HepG2 (cell line): ENCODE results near the gene BID. TPM values are rescaled to one million over a fixed set of nuclear protein-coding genes. Genes with fewer than 3 reads are reported as not detected.
A peak's percentile ranks its signal among the peaks of the same experiment; 100 is the strongest.
"Not testable (repeated sequence)": the region's sequence is repeated elsewhere in the genome, so short reads cannot be mapped to it uniquely, and the experiment has no call there.

Experiments used
- ATAC-seq: fragments of 200-7000 bp; cut with Tn5 transposase; 3 replicates; pipeline ENCODE4 v1.9.1; 2020; ENCODE audit warnings: mild to moderate bottlenecking, moderate library complexity
- BruUV-seq: library from RNA; stranded (reverse); fragments of 400-500 nt; replicated peaks from 2 replicates; lab custom pipeline; 2021; lab: Mats Ljungman, UMichigan
- CTCF ChIA-PET: fragments of 300-600 bp; formaldehyde crosslinking; extraction: SDS; loops from one replicate; lab custom pipeline; 2021; ENCODE audit warnings: low total read pairs, inconsistent platforms, low intra/inter-chr PET ratio; lab: Yijun Ruan, JAX
- POLR2A ChIA-PET: fragments of 350-600 bp; sonication (Branson Sonifier 250); formaldehyde crosslinking; loops from one replicate; lab custom pipeline; 2020; ENCODE audit warnings: antibody characterized with exemption, inconsistent platforms; lab: Yijun Ruan, JAX
- DNase-seq: peaks from one replicate; pipeline ENCODE4 v3.0.0-alpha.2; 2015; ENCODE audit warnings: low spot score
- FAIRE-seq: peaks from 3 replicates; lab custom pipeline; 2011; peaks lifted over from hg19 to GRCh38; lab: Jason Lieb, UNC
- H2AFZ ChIP-seq: one replicate; pipeline ENCODE4 v1.6.1; 2011; ENCODE audit warnings: low read length, inconsistent platforms
- H3K27ac ChIP-seq: fragments of 300-600 bp; 3 replicates; pipeline ENCODE4 v1.8.0; 2011; ENCODE audit warnings: mixed run types, mild to moderate bottlenecking, mixed read lengths, low read length, inconsistent platforms; ENCODE audit not compliant: insufficient read depth; ENCODE audit errors: extremely low read length
- H3K27me3 ChIP-seq, 2 experiments: fragments of 200-600 bp in 1 of 2; 2 replicates in 1 of 2; 3 replicates in 1 of 2; pipeline versions ENCODE4 v1.6.0 to v1.8.0; 2011; ENCODE audit warnings: low read length in 2 of 2, mild to moderate bottlenecking in 2 of 2, moderate library complexity in 2 of 2, inconsistent platforms in 1 of 2; ENCODE audit not compliant: insufficient read depth in 2 of 2, control insufficient read depth in 1 of 2
- H3K36me3 ChIP-seq, 2 experiments: fragments of 200-600 bp in 1 of 2; replicated peaks in 1 of 2; 2 replicates in 1 of 2; 3 replicates in 1 of 2; pipeline versions ENCODE4 v1.5.1 to v1.8.0; 2011; ENCODE audit warnings: low read length in 2 of 2, inconsistent platforms in 1 of 2; ENCODE audit not compliant: insufficient read depth in 2 of 2, control insufficient read depth in 1 of 2
- H3K4me1 ChIP-seq: 2 replicates; pipeline ENCODE4 v1.5.1; 2012; ENCODE audit warnings: low read length, inconsistent platforms; ENCODE audit not compliant: insufficient read depth
- H3K4me2 ChIP-seq: 2 replicates; pipeline ENCODE4 v1.6.0; 2011; ENCODE audit warnings: low read depth, low read length, inconsistent platforms
- H3K4me3 ChIP-seq, 3 experiments: fragments of 200-600 bp in 1 of 3; sonication (generic), shearing (Covaris generic) in 1 of 3; replicated peaks in 1 of 3; 2 replicates each; pipeline ENCODE4 v1.5.1; 2011 to 2016; ENCODE audit warnings: low read length in 3 of 3, inconsistent platforms in 2 of 3, low read depth in 2 of 3, mild to moderate bottlenecking in 2 of 3, control low read depth in 1 of 3, mixed read lengths in 1 of 3; ENCODE audit not compliant: insufficient read depth in 1 of 3
- H3K79me2 ChIP-seq: one replicate; pipeline ENCODE4 v1.6.1; 2011; ENCODE audit warnings: low read length, inconsistent platforms; ENCODE audit not compliant: insufficient read depth
- H3K9ac ChIP-seq: 2 replicates; pipeline ENCODE4 v1.6.0; 2011; ENCODE audit warnings: mild to moderate bottlenecking, low read depth, low read length, inconsistent platforms; ENCODE audit not compliant: insufficient read depth
- H3K9me3 ChIP-seq: 2 replicates; pipeline ENCODE4 v1.5.1; 2012; ENCODE audit warnings: mild to moderate bottlenecking, low read length
- H4K20me1 ChIP-seq: 2 replicates; pipeline ENCODE4 v1.6.0; 2011; ENCODE audit warnings: inconsistent platforms, mild to moderate bottlenecking, low read length, moderate library complexity; ENCODE audit not compliant: insufficient read depth
- E2F1 ChIP-seq: sonication (generic); formaldehyde crosslinking; IDR thresholded peaks from 2 replicates; pipeline ENCODE4 v1.5.0; 2020; ENCODE audit warnings: missing genetic modification reagents
- MAFF ChIP-seq: IDR thresholded peaks from 2 replicates; pipeline ENCODE4 v1.6.1; 2011; ENCODE audit warnings: low read depth, low read length, improper control_type of control experiment
- MAFK ChIP-seq, 2 experiments: IDR thresholded peaks in 1 of 2; conservative IDR thresholded peaks in 1 of 2; 2 replicates each; pipeline ENCODE4 v1.6.1; 2011; ENCODE audit warnings: improper control_type of control experiment in 2 of 2, low read length in 2 of 2
- ZBTB38 ChIP-seq: sonication (generic); formaldehyde crosslinking; IDR thresholded peaks from 2 replicates; pipeline ENCODE4 v1.5.1; 2020; ENCODE audit warnings: mild to moderate bottlenecking, missing genetic modification reagents
- ZNF883 ChIP-seq: sonication (generic); formaldehyde crosslinking; IDR thresholded peaks from 2 replicates; pipeline ENCODE4 v1.5.1; 2020; ENCODE audit warnings: mild to moderate bottlenecking, missing genetic modification reagents; ENCODE audit errors: not compliant biosample characterization
- WGBS: methylation state at CpG from one replicate; pipeline ENCODE4 v1.1.6; 2017; ENCODE audit warnings: low lambda C conversion rate; 5-methylcytosine and 5-hydroxymethylcytosine counted together
- in situ Hi-C: cut with HindIII; loops from 2 replicates; pipeline ENCODE4 v1.10.0; 2017; ENCODE audit warnings: low pct_unique_long_range_greater_than_20kb; ENCODE audit not compliant: extremely low pct_ligation_motif_present
- intact Hi-C: fragments of 100-400 bp; cut with micrococcal nuclease; formaldehyde crosslinking; loops from one replicate; pipeline ENCODE4 v1.10.0; 2022; ENCODE audit not compliant: unreplicated experiment
- polyA plus RNA-seq, 8 experiments: library from polyadenylated mRNA; depleted of rRNA in 3 of 8; stranded (reverse) in 7 of 8; unstranded in 1 of 8; fragments of >200 nt; fragmentation: Illumina TruSeq in 4 of 8; extraction: Trizol in 4 of 8; gene quantifications; 2 replicates each; pipeline versions ENCODE4 v1.2.1 to v1.2.3, GENCODE V29; 2011 to 2016; ENCODE audit warnings: low read depth in 4 of 8, missing spikeins in 1 of 8, mixed read lengths in 1 of 8; ENCODE audit not compliant: insufficient read depth in 1 of 8
- total RNA-seq, 5 experiments: library from RNA; depleted of rRNA; stranded (reverse); fragments of >200 nt; fragmentation: Illumina TruSeq; extraction: Trizol; gene quantifications; 2 replicates each; pipeline ENCODE4 v1.2.3, GENCODE V29; 2016; ENCODE audit warnings: low read depth in 1 of 5

BID gene
- total and polyA plus RNA-seq, 2 of the 13 experiments (the other 11 are each of a cell fraction or from before 2014, with no cell fraction given), result 35.3 to 51.7 TPM

- not testable (repeated sequence) for BruUV-seq, H3K4me2 ChIP-seq
- TF ChIP-seq MAFK (conservative IDR thresholded peaks at IDR 0.05 in 1 of 2, IDR thresholded peaks at IDR 0.05 in 1 of 2; ENCODE audit: low read length in 2 of 2) (peak; percentile 36 to 65; a peak in 3 of 4 replicates), MAFF (peak; percentile 45; the same call in 1 of the 2 replicates)
- TF ChIP-seq, all 625 proteins: peak for 2; not testable (repeated sequence) for 623
- intact Hi-C loops, H3K4me3 ChIP-seq, FAIRE-seq, H3K27ac ChIP-seq, in situ Hi-C loops, H2AFZ ChIP-seq, H3K9ac ChIP-seq, CTCF ChIA-PET, H3K36me3 ChIP-seq, H3K27me3 ChIP-seq, ATAC-seq, H4K20me1 ChIP-seq, H3K9me3 ChIP-seq, DNase-seq: not testable (repeated sequence)
- POLR2A ChIA-PET, result interaction anchor here (0.9 to 2.3 kb wide), 2 partner anchors 10 to 12 kb away, joined by 3 to 7 read pairs; partner anchors contain the start of gene BID
- WGBS, result 100% methylated on average over 3 of the region's 5 CpGs
- H3K4me1 ChIP-seq, result peaks cover 68% of the 10 kb centered on the region
- H3K79me2 ChIP-seq, result peaks cover 35% of the 10 kb centered on the region
Measured at GRCh38 chr22:17764852-17765251, 9.4 kb downstream of the BID start.

DNA sequence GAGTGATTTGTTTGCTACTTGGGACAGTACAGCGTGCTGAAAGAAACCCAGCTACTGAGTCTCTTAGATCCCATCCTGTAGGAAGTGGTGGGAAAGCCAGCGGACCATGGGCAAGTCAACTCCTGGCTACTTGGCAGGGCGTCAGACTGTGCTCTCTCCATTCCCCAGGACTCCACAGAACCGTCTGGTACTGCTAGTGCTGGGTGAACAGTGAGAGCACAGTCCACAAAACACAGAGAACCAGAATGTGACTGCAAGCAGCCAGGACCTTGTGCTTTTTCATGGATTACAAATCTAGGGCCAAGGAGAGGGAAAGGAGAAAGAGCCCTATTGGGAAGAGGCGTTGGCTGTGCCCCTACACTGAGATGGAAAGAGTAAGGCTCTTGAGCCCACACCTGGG, 10.2 kb downstream of the BID start:
- Histone ChIP-seq H3K4me2 (no peak overlapping the region; the same call in 1 of the 2 replicates), H4K20me1 (no peaks in the 10 kb centered on the region), H3K27me3 (no peaks in the 10 kb centered on the region), H3K4me3 (no peak overlapping the region), H3K79me2 (peaks cover 35% of the 10 kb centered on the region), H3K4me1 (peaks cover 61% of the 10 kb centered on the region), H3K9me3 (no peaks in the 10 kb centered on the region), H3K27ac (peak overlapping the region; percentile 31), H2AFZ (no peak overlapping the region), H3K36me3 (no peaks in the 10 kb centered on the region), H3K9ac (no peak overlapping the region)
- FAIRE-seq (peak; percentile 28), ATAC-seq (peak; percentile 42), DNase-seq (no peak)
- in situ Hi-C loops (no loop called here), intact Hi-C loops (no loop called here)
- TF ChIP-seq ZBTB38 (CRISPR knock-in tag), result no peak
- no peak for TF ChIP-seq E2F1 (CRISPR knock-in tag)
- TF ChIP-seq ZNF883 (CRISPR knock-in tag), result no peak
- no TSS peak for BruUV-seq
- ChIA-PET POLR2A (interaction anchor here (2.3 kb wide), 1 partner anchor 13 kb away, joined by 7 read pairs; no protein-coding TSS in a partner anchor), CTCF (no interaction called here)
- 64% methylated on average over 5 of the region's 5 CpGs for WGBS

DNA sequence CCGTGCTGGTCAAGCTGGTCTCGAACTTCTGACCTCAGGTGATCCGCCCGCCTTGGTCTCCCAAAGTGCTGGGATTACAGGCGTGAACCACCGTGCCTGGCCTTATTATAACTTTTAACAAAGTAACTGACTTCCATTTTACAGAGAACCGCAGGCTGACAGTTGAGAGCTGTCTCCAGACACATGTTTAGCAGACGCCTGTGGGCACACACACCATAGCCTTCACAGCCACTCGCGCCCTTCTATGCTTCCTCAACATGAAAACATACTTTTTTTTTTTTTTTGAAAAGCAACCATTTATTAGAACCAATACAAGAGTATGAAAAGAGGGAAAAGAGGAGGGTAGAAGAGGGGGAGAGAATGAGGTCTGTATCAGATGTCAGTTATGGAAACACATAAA, 10.8 kb downstream of the BID start:
- in situ Hi-C loops, result not testable (repeated sequence)

More for the DNA sequence above, 10.8 kb downstream of the BID start:
- H2AFZ ChIP-seq, H3K4me2 ChIP-seq, H3K27ac ChIP-seq, FAIRE-seq, DNase-seq, H3K4me3 ChIP-seq, H3K27me3 ChIP-seq, H3K9me3 ChIP-seq, BruUV-seq, intact Hi-C loops, H3K9ac ChIP-seq, H3K36me3 ChIP-seq, H4K20me1 ChIP-seq, CTCF ChIA-PET, ATAC-seq: not testable (repeated sequence)
- H3K4me1 ChIP-seq, result peaks cover 61% of the 10 kb centered on the region
- POLR2A ChIA-PET, result interaction anchor here (4.2 kb wide), 1 partner anchor 10 kb away, joined by 19 read pairs; the partner anchor contains the start of gene BID
- WGBS, result 95% methylated on average over 10 of the region's 10 CpGs
- H3K79me2 ChIP-seq, result peaks cover 38% of the 10 kb centered on the region
